OCI-LY1 (cell line): ENCODE measurements around the gene AUP1.

ENCODE experiments used
- H2AFZ ChIP-seq: fragments of 200-600 bp; sonication (generic), shearing (Covaris generic); 2 replicates; pipeline ENCODE4 v1.6.0; 2014; ENCODE audit warnings: antibody characterized with exemption, mild to moderate bottlenecking, low read length
- H3F3A ChIP-seq: fragments of 200-600 bp; sonication (generic), shearing (Covaris generic); 2 replicates; pipeline ENCODE4 v1.6.0; 2014; ENCODE audit warnings: mild to moderate bottlenecking, antibody characterized with exemption, low read length, moderate library complexity; ENCODE audit not compliant: insufficient read depth
- H3K27ac ChIP-seq: fragments of 200-600 bp; sonication (generic); 2 replicates; pipeline ENCODE4 v1.5.1; 2014; ENCODE audit warnings: low read length, mixed run types, mild to moderate bottlenecking, low read depth; ENCODE audit not compliant: poor library complexity, severe bottlenecking
- H3K27me3 ChIP-seq: fragments of 200-600 bp; sonication (generic); 2 replicates; pipeline ENCODE4 v1.6.0; 2014; ENCODE audit warnings: antibody characterized with exemption, mild to moderate bottlenecking, low read length, moderate library complexity; ENCODE audit not compliant: insufficient read depth
- H3K36me3 ChIP-seq: fragments of 200-600 bp; sonication (generic); 2 replicates; pipeline ENCODE4 v1.6.1; 2014; ENCODE audit warnings: mild to moderate bottlenecking, antibody characterized with exemption, low read length, moderate library complexity, mixed read lengths; ENCODE audit not compliant: insufficient read depth
- H3K4me1 ChIP-seq: fragments of 200-600 bp; sonication (generic); 2 replicates; pipeline ENCODE4 v1.5.1; 2014; ENCODE audit warnings: mild to moderate bottlenecking, low read length, moderate library complexity; ENCODE audit not compliant: insufficient read depth, severe bottlenecking
- H3K4me2 ChIP-seq: fragments of 200-600 bp; sonication (generic), shearing (Covaris generic); 2 replicates; pipeline ENCODE4 v1.6.1; 2014; ENCODE audit warnings: low read length
- H3K4me3 ChIP-seq: fragments of 200-600 bp; sonication (generic); 2 replicates; pipeline ENCODE4 v1.5.1; 2014; ENCODE audit warnings: low read length, low read depth, mild to moderate bottlenecking, mixed read lengths; ENCODE audit not compliant: poor library complexity, severe bottlenecking
- H3K79me2 ChIP-seq: fragments of 200-600 bp; shearing (Covaris generic); 2 replicates; pipeline ENCODE4 v1.6.1; 2016; ENCODE audit warnings: mixed run types, low read length, mixed read lengths; ENCODE audit not compliant: insufficient read depth
- H3K9ac ChIP-seq: fragments of 200-600 bp; sonication (generic), shearing (Covaris generic); 2 replicates; pipeline ENCODE4 v1.6.1; 2014; ENCODE audit warnings: mild to moderate bottlenecking, low read length, mixed read lengths
- H3K9me2 ChIP-seq: fragments of 200-600 bp; sonication (generic), shearing (Covaris generic); 2 replicates; pipeline ENCODE4 v1.6.1; 2014; ENCODE audit warnings: low read depth, mild to moderate bottlenecking, low read length, mixed read lengths
- H3K9me3 ChIP-seq: fragments of 200-600 bp; shearing (Covaris generic); 2 replicates; pipeline ENCODE4 v1.6.1; 2014; ENCODE audit warnings: low read length, mixed read lengths
- H4K20me1 ChIP-seq: fragments of 200-600 bp; sonication (generic), shearing (Covaris generic); 2 replicates; pipeline ENCODE4 v1.6.0; 2016; ENCODE audit warnings: mild to moderate bottlenecking, low read length; ENCODE audit not compliant: insufficient read depth
- CTCF ChIP-seq: fragments of 200-600 bp; sonication (generic), shearing (Covaris generic); IDR thresholded peaks from 2 replicates; pipeline ENCODE4 v1.5.1; 2017; ENCODE audit warnings: mild to moderate bottlenecking, antibody characterized with exemption, low read length, moderate library complexity, mixed read lengths
- EZH2 ChIP-seq: fragments of 200-600 bp; sonication (generic), shearing (Covaris generic); IDR thresholded peaks from 2 replicates; pipeline ENCODE4 v1.8.0; 2017; ENCODE audit warnings: borderline replicate concordance, mixed run types, mild to moderate bottlenecking, antibody characterized with exemption, low read length, moderate library complexity, mixed read lengths

The AUP1 gene

GRCh38 chr2:74546004-74546403 is 16.5 kb upstream of the AUP1 start:
- Histone ChIP-seq H3K9me3 (no peaks in the 10 kb centered on the region), H3F3A (no peaks in the 10 kb centered on the region), H3K9ac (no peak overlapping the region), H3K4me2 (no peak overlapping the region), H3K4me3 (no peak overlapping the region), H3K4me1 (no peaks in the 10 kb centered on the region), H4K20me1 (no peaks in the 10 kb centered on the region), H3K36me3 (no peaks in the 10 kb centered on the region), H3K9me2 (no peaks in the 10 kb centered on the region), H3K27ac (no peak overlapping the region), H3K27me3 (peaks cover 13% of the 10 kb centered on the region), H2AFZ (no peak overlapping the region), H3K79me2 (no peaks in the 10 kb centered on the region)
- TF ChIP-seq CTCF (no peak), EZH2 (no peak)

GRCh38 chr2:74544634-74545033 is 15.1 kb upstream of the AUP1 start:
- Histone ChIP-seq H3K4me3 (no peak overlapping the region), H3K36me3 (no peaks in the 10 kb centered on the region), H3K9me3 (no peaks in the 10 kb centered on the region), H3K4me2 (no peak overlapping the region), H3K79me2 (no peaks in the 10 kb centered on the region), H3K27me3 (peaks cover 10% of the 10 kb centered on the region), H3K9ac (no peak overlapping the region), H3K4me1 (no peaks in the 10 kb centered on the region), H3F3A (no peaks in the 10 kb centered on the region), H4K20me1 (no peaks in the 10 kb centered on the region), H2AFZ (no peak overlapping the region), H3K27ac (no peak overlapping the region), H3K9me2 (no peaks in the 10 kb centered on the region)
- no peak for TF ChIP-seq EZH2
- peak; percentile 34; the same call in 1 of the 2 replicates for TF ChIP-seq CTCF

GRCh38 chr2:74542978-74543377 is 13.5 kb upstream of the AUP1 start:
- Histone ChIP-seq H3K4me3 (no peak overlapping the region), H3K9ac (no peak overlapping the region), H3K27ac (no peak overlapping the region), H3K36me3 (no peaks in the 10 kb centered on the region), H3K4me1 (peaks cover 5% of the 10 kb centered on the region), H3K79me2 (no peaks in the 10 kb centered on the region), H3K9me3 (no peaks in the 10 kb centered on the region), H4K20me1 (no peaks in the 10 kb centered on the region), H2AFZ (no peak overlapping the region), H3K4me2 (no peak overlapping the region), H3K27me3 (peaks cover 4% of the 10 kb centered on the region; the same call in 1 of the 2 replicates), H3F3A (no peaks in the 10 kb centered on the region), H3K9me2 (no peaks in the 10 kb centered on the region)
- TF ChIP-seq EZH2 (no peak), CTCF (no peak)
